GM12878 (cell line): ENCODE data around the gene CFAP57. TPM values are rescaled to one million over a fixed set of nuclear protein-coding genes. Genes with fewer than 3 reads are reported as not detected.

Experiments
- BACH1 ChIP-seq: fragments of 450-650 bp; IDR thresholded peaks from 2 replicates; pipeline ENCODE4 v1.6.1; 2017; ENCODE audit warnings: mild to moderate bottlenecking, borderline replicate concordance
- BCL11A ChIP-seq: IDR thresholded peaks from 2 replicates; pipeline ENCODE4 v1.6.1; 2011; ENCODE audit warnings: low read depth, low read length
- BRCA1 ChIP-seq: IDR thresholded peaks from 2 replicates; pipeline ENCODE4 v1.6.1; 2011; ENCODE audit warnings: low read depth, low read length, improper control_type of control experiment
- CBFB ChIP-seq: IDR thresholded peaks from 2 replicates; pipeline ENCODE4 v1.6.1; 2016; ENCODE audit warnings: antibody characterized with exemption, low read depth
- CEBPB ChIP-seq, 2 experiments: fragments of 150-350 bp in 1 of 2; IDR thresholded peaks; 2 replicates each; pipeline ENCODE4 v1.6.1; 2012 to 2014; ENCODE audit warnings: low read depth in 2 of 2, low read length in 2 of 2, borderline replicate concordance in 1 of 2, inconsistent platforms in 1 of 2
- CHD2 ChIP-seq: IDR thresholded peaks from 2 replicates; pipeline ENCODE4 v1.6.1; 2011; ENCODE audit warnings: low read depth, low read length, improper control_type of control experiment, borderline replicate concordance
- DPF2 ChIP-seq: fragments of 450-650 bp; IDR thresholded peaks from 2 replicates; pipeline ENCODE4 v1.6.1; 2017; ENCODE audit warnings: mild to moderate bottlenecking
- EGR1 ChIP-seq, 2 experiments: IDR thresholded peaks; 1 replicate in 1 of 2; 2 replicates in 1 of 2; pipeline ENCODE4 v1.6.1; 2011 to 2012; ENCODE audit warnings: low read depth in 2 of 2, low read length in 2 of 2, borderline replicate concordance in 1 of 2, mild to moderate bottlenecking in 1 of 2, moderate library complexity in 1 of 2
- GATAD2B ChIP-seq: fragments of 450-650 bp; conservative IDR thresholded peaks from 2 replicates; pipeline ENCODE4 v1.6.1; 2017; ENCODE audit warnings: low read depth, mild to moderate bottlenecking, moderate library complexity
- JUNB ChIP-seq: IDR thresholded peaks from 2 replicates; pipeline ENCODE4 v1.6.1; 2016; ENCODE audit warnings: antibody characterized with exemption, mild to moderate bottlenecking
- JUND ChIP-seq: IDR thresholded peaks from 2 replicates; pipeline ENCODE4 v1.6.1; 2012; ENCODE audit warnings: low read depth, mild to moderate bottlenecking, low read length, improper control_type of control experiment, moderate library complexity
- KAT2A ChIP-seq: conservative IDR thresholded peaks from 2 replicates; pipeline ENCODE4 v1.6.1; 2011; ENCODE audit warnings: low read depth, low read length; ENCODE audit not compliant: control insufficient read depth
- KLF5 ChIP-seq: fragments of 450-650 bp; IDR thresholded peaks from 2 replicates; pipeline ENCODE4 v1.6.1; 2014; ENCODE audit warnings: mild to moderate bottlenecking; ENCODE audit not compliant: partially characterized antibody
- LARP7 ChIP-seq: fragments of 450-650 bp; IDR thresholded peaks from 2 replicates; pipeline ENCODE4 v1.6.1; 2017; ENCODE audit warnings: mild to moderate bottlenecking
- MEF2B ChIP-seq: fragments of 450-650 bp; IDR thresholded peaks from 2 replicates; pipeline ENCODE4 v1.6.1; 2018; ENCODE audit warnings: mild to moderate bottlenecking, moderate library complexity; ENCODE audit not compliant: partially characterized antibody, poor library complexity, severe bottlenecking
- MXI1 ChIP-seq: fragments of 150-350 bp; IDR thresholded peaks from 2 replicates; pipeline ENCODE4 v1.6.1; 2011; ENCODE audit warnings: low read depth, mild to moderate bottlenecking, inconsistent platforms, low read length, improper control_type of control experiment
- NBN ChIP-seq: fragments of 450-650 bp; IDR thresholded peaks from 2 replicates; pipeline ENCODE4 v1.6.1; 2016
- NFXL1 ChIP-seq: fragments of 450-650 bp; IDR thresholded peaks from 2 replicates; pipeline ENCODE4 v1.6.1; 2017; ENCODE audit warnings: antibody characterized with exemption, mild to moderate bottlenecking, borderline replicate concordance
- NR2F1 ChIP-seq: fragments of 450-650 bp; conservative IDR thresholded peaks from 2 replicates; pipeline ENCODE4 v1.6.1; 2017; ENCODE audit warnings: mild to moderate bottlenecking
- PBX3 ChIP-seq: IDR thresholded peaks from 2 replicates; pipeline ENCODE4 v1.6.1; 2011; ENCODE audit warnings: mild to moderate bottlenecking, low read depth, low read length, moderate library complexity; ENCODE audit not compliant: insufficient replicate concordance
- SMAD1 ChIP-seq: fragments of 450-650 bp; IDR thresholded peaks from 2 replicates; pipeline ENCODE4 v1.6.1; 2018; ENCODE audit warnings: mild to moderate bottlenecking, low read depth; ENCODE audit not compliant: partially characterized antibody
- STAT1 ChIP-seq: fragments of 450-650 bp; conservative IDR thresholded peaks from 2 replicates; pipeline ENCODE4 v1.6.1; 2014; ENCODE audit warnings: antibody characterized with exemption, mild to moderate bottlenecking
- TAF1 ChIP-seq: IDR thresholded peaks from 2 replicates; pipeline ENCODE4 v1.6.1; 2011; ENCODE audit warnings: mild to moderate bottlenecking, low read depth, low read length, borderline replicate concordance
- USF1 ChIP-seq: IDR thresholded peaks from 2 replicates; pipeline ENCODE4 v1.6.1; 2011; ENCODE audit warnings: borderline replicate concordance, low read depth, mild to moderate bottlenecking, moderate library complexity, mixed read lengths, low read length; ENCODE audit not compliant: insufficient read depth; ENCODE audit errors: extremely low read length
- YY1 ChIP-seq: IDR thresholded peaks from 2 replicates; pipeline ENCODE4 v1.6.1; 2011; ENCODE audit warnings: low read depth, mild to moderate bottlenecking, low read length
- ZNF207 ChIP-seq: fragments of 450-650 bp; IDR thresholded peaks from 2 replicates; pipeline ENCODE4 v1.6.1; 2014; ENCODE audit warnings: antibody characterized with exemption, mild to moderate bottlenecking, borderline replicate concordance
- ZNF24 ChIP-seq: fragments of 450-650 bp; IDR thresholded peaks from 2 replicates; pipeline ENCODE4 v1.6.1; 2017; ENCODE audit warnings: antibody characterized with exemption, mild to moderate bottlenecking
- polyA plus RNA-seq, 11 experiments: library from polyadenylated mRNA; depleted of rRNA in 4 of 11; unstranded in 6 of 11; stranded (reverse) in 5 of 11; fragments of >200 nt; fragmentation: Nextera tagmentation in 4 of 11; fragmentation: Illumina TruSeq in 1 of 11; extraction: Ambion mirVana in 4 of 11; extraction: Trizol in 1 of 11; gene quantifications; 1 replicate in 1 of 11; 2 replicates in 10 of 11; pipeline versions ENCODE4 v1.2.1 to v1.2.3, GENCODE V29; 2011 to 2016; ENCODE audit warnings: inconsistent platforms in 2 of 11, missing spikeins in 2 of 11, low read depth in 1 of 11
- total RNA-seq, 4 experiments: library from RNA; depleted of rRNA in 3 of 4; stranded (reverse); fragments of >200 nt in 3 of 4; fragmentation: Illumina TruSeq in 1 of 4; extraction: Trizol in 1 of 4; gene quantifications; 2 replicates each; pipeline versions ENCODE4 v1.2.1 to v1.2.3, GENCODE V29; 2013 to 2021

The CFAP57 gene
- total and polyA plus RNA-seq, 10 of the 15 experiments (the other 5 are each of a cell fraction or from before 2014, with no cell fraction given), result 0.45 to 4.8 (median 1.3) TPM

GRCh38 chr1:43220905-43221778 lies 49.0 kb downstream of the CFAP57 start (continued):
- TF ChIP-seq MEF2B (peak; percentile 47), DPF2 (peak; percentile 63; the same call in 1 of the 2 replicates), YY1 (no peak), LARP7 (no peak), BACH1 (no peak), CBFB (no peak), ZNF24 (peak; percentile 38; the same call in 1 of the 2 replicates), BCL11A (peak; percentile 28; the same call in 1 of the 2 replicates), JUNB (no peak; the same call in 1 of the 2 replicates), MXI1 (no peak), ZNF207 (no peak), EGR1 (IDR thresholded peaks at IDR 0.05; ENCODE audit: borderline replicate concordance in 1 of 2, low read depth in 2 of 2, low read length in 2 of 2) (no peak), NR2F1 (peak; percentile 73), USF1 (no peak), NFXL1 (no peak), STAT1 (no peak), TAF1 (no peak), CHD2 (no peak), SMAD1 (no peak), PBX3 (no peak), JUND (no peak), BRCA1 (no peak), CEBPB (IDR thresholded peaks at IDR 0.05; ENCODE audit: borderline replicate concordance in 1 of 2, low read depth in 2 of 2, low read length in 2 of 2) (no peak), GATAD2B (no peak), NBN (peak; percentile 78), KLF5 (no peak), KAT2A (no peak)
